Sigmoid colon (tissue), 7 donors: ENCODE measurements around the gene NTM. TPM values are rescaled to one million over a fixed set of nuclear protein-coding genes. Genes with fewer than 3 reads are reported as not detected.

Experiments
- DNase-seq: peaks from one replicate; pipeline ENCODE4 v3.0.0-alpha.2; 2019
- H3K27ac ChIP-seq, 4 donors: fragments of 200-600 bp; sonication (generic); one replicate each; pipeline ENCODE4 v1.5.1; 2016 to 2019; ENCODE audit warnings: mild to moderate bottlenecking in 1 of 4
- H3K27me3 ChIP-seq, 3 donors: fragments of 200-600 bp; sonication (generic); one replicate each; pipeline ENCODE4 v1.5.1; 2019; ENCODE audit warnings: mild to moderate bottlenecking in 1 of 3
- H3K36me3 ChIP-seq, 4 donors: fragments of 200-600 bp; sonication (generic); one replicate each; pipeline ENCODE4 v1.5.1; 2016 to 2019
- H3K4me1 ChIP-seq, 4 donors: fragments of 200-600 bp; sonication (generic); one replicate each; pipeline ENCODE4 v1.5.1; 2017 to 2019
- H3K4me3 ChIP-seq, 4 donors: fragments of 200-600 bp; sonication (generic); one replicate each; pipeline ENCODE4 v1.5.1; 2017 to 2019; ENCODE audit warnings: mild to moderate bottlenecking in 2 of 4, moderate library complexity in 1 of 4
- H3K9me3 ChIP-seq, 4 donors: fragments of 200-600 bp in 3 of 4; sonication (generic) in 3 of 4; one replicate each; pipeline versions ENCODE4 v1.5.1 to v1.6.1; 2013 to 2019
- CTCF ChIP-seq, 4 experiments: fragments of 450-650 bp in 3 of 4; fragments of 200-600 bp in 1 of 4; IDR thresholded peaks; one replicate each; pipeline ENCODE4 v1.5.1; 2016 to 2019; ENCODE audit warnings: antibody characterized with exemption in 4 of 4, mild to moderate bottlenecking in 3 of 4, moderate library complexity in 2 of 4
- EP300 ChIP-seq, 4 donors: sonication (generic); formaldehyde crosslinking; IDR thresholded peaks; one replicate each; pipeline ENCODE4 v1.6.1; 2017; ENCODE audit warnings: antibody characterized with exemption in 4 of 4
- POLR2A ChIP-seq, 2 donors: fragments of 450-650 bp; IDR thresholded peaks; one replicate each; pipeline ENCODE4 v1.6.1; 2016; ENCODE audit warnings: antibody characterized with exemption in 2 of 2, mild to moderate bottlenecking in 2 of 2, moderate library complexity in 2 of 2
- POLR2AphosphoS5 ChIP-seq, 4 donors: sonication (generic); formaldehyde crosslinking; IDR thresholded peaks; one replicate each; pipeline ENCODE4 v1.6.1; 2017; ENCODE audit warnings: antibody characterized with exemption in 4 of 4
- WGBS, 2 donors: extraction: QIAGEN DNeasy Blood & Tissue Kit; methylation state at CpG; one replicate each; pipeline ENCODE4 v1.1.7; 2013; 5-methylcytosine and 5-hydroxymethylcytosine counted together
- intact Hi-C: fragments of 100-400 bp; cut with DNase I; formaldehyde crosslinking; loops from one replicate; pipeline ENCODE4 v1.15.1; 2023
- polyA plus RNA-seq, 3 donors: library from polyadenylated mRNA; stranded (reverse); fragments of 200-250 nt; gene quantifications; one replicate each; pipeline ENCODE4 v1.2.3, GENCODE V29; 2013
- total RNA-seq, 4 donors: library from RNA; depleted of rRNA; stranded (reverse); fragments of >200 nt; gene quantifications; one replicate each; pipeline ENCODE4 v1.1.0, GENCODE V29; 2016
- donor health status: healthy with polysubstance abuse.
- donor health status: Bipolar disorder and iron deficiency.
- donor health status: healthy.

The NTM gene
- total and polyA plus RNA-seq, 7 donors, result 0.96 to 18.3 (median 6.4) TPM; not detected in 1

DNA sequence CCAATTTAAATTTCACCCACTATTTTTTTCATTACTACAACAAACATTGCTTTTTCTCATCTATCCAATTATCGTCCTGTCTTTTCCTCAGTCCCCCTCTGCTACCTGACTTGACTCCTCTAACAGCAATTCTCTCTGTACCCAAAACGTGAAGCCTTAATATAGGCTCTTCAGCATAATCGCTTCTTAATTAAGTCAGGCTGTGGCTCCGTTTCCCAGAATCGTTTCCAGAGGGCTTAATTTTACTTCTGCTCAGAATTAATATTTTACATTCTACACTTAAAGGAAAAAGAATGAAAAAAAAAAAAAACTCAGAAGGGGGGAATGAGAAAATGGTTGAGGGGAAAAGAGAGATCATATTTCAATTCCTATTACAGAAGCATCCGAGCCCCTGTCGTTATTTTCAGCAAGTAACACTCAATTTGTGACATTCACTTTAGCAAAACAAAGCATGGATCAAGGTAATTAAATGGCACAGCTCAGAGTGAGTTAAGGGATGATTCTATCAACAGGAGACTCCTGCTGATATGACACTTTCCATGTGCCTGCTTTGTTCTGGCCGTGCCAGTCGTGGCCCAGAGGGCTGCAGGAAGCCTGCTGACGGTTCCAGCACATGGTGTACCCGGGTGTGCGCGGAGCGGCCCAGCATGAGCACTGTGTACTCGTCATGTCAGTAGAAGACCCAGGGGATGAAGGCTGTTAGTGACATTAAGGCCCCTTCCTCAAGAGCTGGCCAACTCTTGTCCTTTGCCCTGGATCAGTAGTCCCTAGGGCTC is 272.5 kb downstream of the NTM start:
- H3K36me3 ChIP-seq, result no peaks in the 10 kb centered on the region
- H3K4me1 ChIP-seq, result no peaks in the 10 kb centered on the region
- DNase-seq, result no peak
- H3K4me3 ChIP-seq, result no peak overlapping the region
- TF ChIP-seq EP300 (IDR thresholded peaks at IDR 0.05), result no peak
- TF ChIP-seq CTCF (IDR thresholded peaks at IDR 0.05), result no peak
- TF ChIP-seq POLR2A (IDR thresholded peaks at IDR 0.05), result no peak
- TF ChIP-seq POLR2AphosphoS5 (IDR thresholded peaks at IDR 0.05), result no peak
- H3K27me3 ChIP-seq, result no peaks in the 10 kb centered on the region
- H3K27ac ChIP-seq, result no peak overlapping the region
- intact Hi-C loops, result no loop called here
- 79 to 81% methylated on average over 15 of the region's 15 CpGs for WGBS, 2 donors
- no peaks in the 10 kb centered on the region for H3K9me3 ChIP-seq

DNA sequence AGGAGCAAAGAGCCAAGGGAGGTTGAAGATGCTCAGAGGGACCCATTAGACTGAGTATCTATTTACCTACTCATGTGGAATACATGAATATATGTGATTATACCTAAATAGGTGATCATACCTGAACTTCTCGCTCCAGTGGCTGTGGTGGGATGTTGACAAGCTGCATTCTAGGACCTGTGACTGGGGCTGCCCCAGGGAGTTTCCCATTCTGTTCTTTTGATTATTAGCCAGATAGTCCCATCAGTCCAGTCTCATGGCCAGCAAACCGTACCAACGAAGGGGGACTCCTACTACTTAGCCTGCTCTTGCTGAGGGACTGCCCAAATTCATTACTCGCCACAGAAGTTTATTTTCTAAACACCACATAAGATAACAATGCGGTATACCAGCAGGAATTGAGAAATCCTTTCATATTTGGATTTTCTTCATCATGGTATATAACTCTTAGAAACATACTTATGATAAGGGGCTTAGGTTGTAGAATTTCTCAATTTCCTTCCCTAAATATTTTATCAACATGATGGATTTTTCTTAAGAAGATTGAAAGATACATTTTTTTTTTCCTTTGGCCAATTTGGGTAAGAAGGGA is 273.9 kb downstream of the NTM start:
- intact Hi-C loops, result no loop called here

GRCh38 chr11:131645237-131645636 is 274.8 kb downstream of the NTM start:
- H3K9me3 ChIP-seq, result no peaks in the 10 kb centered on the region
- WGBS, 2 donors, result 49 to 55% methylated on average over 6 of the region's 6 CpGs
- no peak for TF ChIP-seq POLR2AphosphoS5 (IDR thresholded peaks at IDR 0.05)
- no peak for TF ChIP-seq POLR2A (IDR thresholded peaks at IDR 0.05)
- no peak for TF ChIP-seq EP300 (IDR thresholded peaks at IDR 0.05)
- TF ChIP-seq CTCF (IDR thresholded peaks at IDR 0.05), result no peak
- no peak for DNase-seq
- H3K27ac ChIP-seq, result no peak overlapping the region
- no peaks in the 10 kb centered on the region for H3K27me3 ChIP-seq
- H3K4me1 ChIP-seq, result no peaks in the 10 kb centered on the region
- intact Hi-C loops, result no loop called here
- H3K4me3 ChIP-seq, result no peak overlapping the region
- H3K36me3 ChIP-seq, result no peaks in the 10 kb centered on the region

More for the DNA sequence above, 273.9 kb downstream of the NTM start:
- Histone ChIP-seq H3K36me3 (no peaks in the 10 kb centered on the region), H3K4me1 (no peaks in the 10 kb centered on the region), H3K27me3 (no peaks in the 10 kb centered on the region), H3K4me3 (no peak overlapping the region), H3K9me3 (no peaks in the 10 kb centered on the region), H3K27ac (no peak overlapping the region)
- TF ChIP-seq CTCF (IDR thresholded peaks at IDR 0.05) (no peak), EP300 (IDR thresholded peaks at IDR 0.05) (no peak), POLR2A (IDR thresholded peaks at IDR 0.05) (no peak), POLR2AphosphoS5 (IDR thresholded peaks at IDR 0.05) (no peak)
- WGBS, 2 donors, result 77 to 86% methylated on average over 5 of the region's 5 CpGs
- DNase-seq, result no peak

DNA sequence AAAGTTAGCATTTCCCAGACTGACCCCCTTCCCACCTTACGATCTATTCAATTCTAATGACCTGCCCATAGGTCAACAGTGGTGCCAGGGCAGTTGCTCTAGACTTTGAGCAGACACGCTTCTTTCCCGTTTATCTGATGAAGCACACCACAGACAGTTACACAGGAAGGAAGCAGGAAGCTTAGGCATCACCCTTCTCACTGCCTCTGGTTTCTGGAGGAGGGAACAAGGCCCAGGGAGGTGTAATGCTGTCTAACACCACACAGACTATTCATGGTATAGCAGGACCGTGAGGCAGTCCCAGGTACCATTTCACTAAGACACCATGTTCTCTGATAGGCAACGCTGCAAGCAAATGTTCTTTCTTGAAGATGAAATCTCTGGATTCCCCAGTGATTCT is 279.4 kb downstream of the NTM start:
- H3K36me3 ChIP-seq, result no peaks in the 10 kb centered on the region
- H3K9me3 ChIP-seq, result no peaks in the 10 kb centered on the region
- no peak for DNase-seq
- H3K4me3 ChIP-seq, result no peak overlapping the region
- H3K4me1 ChIP-seq, result no peaks in the 10 kb centered on the region
- no peak for TF ChIP-seq POLR2A (IDR thresholded peaks at IDR 0.05)
- no peak for TF ChIP-seq POLR2AphosphoS5 (IDR thresholded peaks at IDR 0.05)
- intact Hi-C loops, result no loop called here
- no peak overlapping the region for H3K27ac ChIP-seq
- 65 to 73% methylated on average over 5 of the region's 5 CpGs for WGBS, 2 donors
- H3K27me3 ChIP-seq, result no peaks in the 10 kb centered on the region

GRCh38 chr11:131652231-131652630 is 281.8 kb downstream of the NTM start:
- WGBS, 2 donors, result 19 to 50% methylated on average over 2 of the region's 2 CpGs
- intact Hi-C loops, result no loop called here

More at GRCh38 chr11:131652231-131652630, 281.8 kb downstream of the NTM start:
- TF ChIP-seq POLR2A (IDR thresholded peaks at IDR 0.05) (no peak), POLR2AphosphoS5 (IDR thresholded peaks at IDR 0.05) (no peak), CTCF (IDR thresholded peaks at IDR 0.05) (no peak), EP300 (IDR thresholded peaks at IDR 0.05) (no peak)
- no peak overlapping the region for H3K27ac ChIP-seq
- no peak for DNase-seq
- H3K9me3 ChIP-seq, result no peaks in the 10 kb centered on the region
- H3K27me3 ChIP-seq, result no peaks in the 10 kb centered on the region
- no peaks in the 10 kb centered on the region for H3K36me3 ChIP-seq
- no peak overlapping the region for H3K4me3 ChIP-seq
- peaks cover 0 to 7% (median 0%) of the 10 kb centered on the region in 4 donors for H3K4me1 ChIP-seq
